ENCODE data around the gene TLX3.
A peak's percentile ranks its signal among the peaks of the same experiment; 100 is the strongest.
"Not testable (repeated sequence)": the region's sequence is repeated elsewhere in the genome, so short reads cannot be mapped to it uniquely, and the experiment has no call there.

TLX3 gene

GRCh38 chr5:171336521-171337209 lies 27.6 kb downstream of the TLX3 start:
- Mint-ChIP-seq H3K36me3 (ENCODE audit: low read depth) (no peaks in the 10 kb centered on the region), H3K27me3 (peaks cover 45% of the 10 kb centered on the region), H3K9me3 (no peaks in the 10 kb centered on the region), H3K4me3 (peak overlapping the region; percentile 64), H3K4me1 (ENCODE audit: low read depth) (peaks cover 4% of the 10 kb centered on the region), H3K27ac (no peak overlapping the region)

GRCh38 chr5:171337210-171337569 lies 28.1 kb downstream of the TLX3 start:
- no peaks in the 10 kb centered on the region for H3K9me3 Mint-ChIP-seq
- peak overlapping the region; percentile 64 for H3K4me3 Mint-ChIP-seq
- H3K36me3 Mint-ChIP-seq (ENCODE audit: low read depth) = no peaks in the 10 kb centered on the region

GRCh38 chr5:171340042-171340441 lies 31.0 kb downstream of the TLX3 start:
- Mint-ChIP-seq H3K27me3 (peaks cover 29% of the 10 kb centered on the region), H3K36me3 (ENCODE audit: low read depth) (no peaks in the 10 kb centered on the region), H3K9me3 (no peaks in the 10 kb centered on the region), H3K4me3 (no peak overlapping the region), H3K4me1 (ENCODE audit: low read depth) (peaks cover 4% of the 10 kb centered on the region), H3K27ac (no peak overlapping the region)

More at GRCh38 chr5:171337210-171337569, 28.1 kb downstream of the TLX3 start:
- Mint-ChIP-seq H3K27ac (no peak overlapping the region), H3K4me1 (ENCODE audit: low read depth) (peaks cover 4% of the 10 kb centered on the region), H3K27me3 (peaks cover 42% of the 10 kb centered on the region)

GRCh38 chr5:171340491-171340890 lies 31.4 kb downstream of the TLX3 start:
- Mint-ChIP-seq H3K36me3 (ENCODE audit: low read depth) (no peaks in the 10 kb centered on the region), H3K9me3 (no peaks in the 10 kb centered on the region), H3K4me3 (no peak overlapping the region), H3K4me1 (ENCODE audit: low read depth) (peaks cover 4% of the 10 kb centered on the region), H3K27me3 (peaks cover 25% of the 10 kb centered on the region), H3K27ac (no peak overlapping the region)

- Mint-ChIP-seq H3K27me3 (peaks cover 22% of the 10 kb centered on the region), H3K4me1 (ENCODE audit: low read depth) (no peaks in the 10 kb centered on the region), H3K9me3 (no peaks in the 10 kb centered on the region), H3K4me3 (no peak overlapping the region), H3K36me3 (ENCODE audit: low read depth) (no peaks in the 10 kb centered on the region), H3K27ac (no peak overlapping the region)
Measured at GRCh38 chr5:171342362-171343111, 33.5 kb downstream of the TLX3 start.

- Mint-ChIP-seq H3K9me3 (no peaks in the 10 kb centered on the region), H3K27ac (no peak overlapping the region), H3K4me3 (no peak overlapping the region), H3K27me3 (peaks cover 11% of the 10 kb centered on the region), H3K36me3 (ENCODE audit: low read depth) (no peaks in the 10 kb centered on the region), H3K4me1 (ENCODE audit: low read depth) (no peaks in the 10 kb centered on the region)
Measured at GRCh38 chr5:171344936-171345608, 36.0 kb downstream of the TLX3 start.

GRCh38 chr5:171351536-171352073 lies 42.6 kb downstream of the TLX3 start:
- Mint-ChIP-seq H3K4me1 (ENCODE audit: low read depth) (peaks cover 5% of the 10 kb centered on the region), H3K9me3 (no peaks in the 10 kb centered on the region), H3K4me3 (no peak overlapping the region), H3K27me3 (peaks cover 3% of the 10 kb centered on the region), H3K27ac (no peak overlapping the region), H3K36me3 (ENCODE audit: low read depth) (no peaks in the 10 kb centered on the region)

- H3K27ac Mint-ChIP-seq = no peak overlapping the region
- H3K4me3 Mint-ChIP-seq = no peak overlapping the region
- H3K4me1 Mint-ChIP-seq (ENCODE audit: low read depth) = peaks cover 5% of the 10 kb centered on the region
- no peaks in the 10 kb centered on the region for H3K27me3 Mint-ChIP-seq
- H3K36me3 Mint-ChIP-seq (ENCODE audit: low read depth) = no peaks in the 10 kb centered on the region
- H3K9me3 Mint-ChIP-seq = peaks cover 6% of the 10 kb centered on the region
Measured at GRCh38 chr5:171355302-171355724, 46.3 kb downstream of the TLX3 start.

- Mint-ChIP-seq H3K27ac (no peak overlapping the region), H3K27me3 (no peaks in the 10 kb centered on the region), H3K4me1 (ENCODE audit: low read depth) (peaks cover 5% of the 10 kb centered on the region), H3K4me3 (no peak overlapping the region), H3K36me3 (ENCODE audit: low read depth) (no peaks in the 10 kb centered on the region), H3K9me3 (peaks cover 6% of the 10 kb centered on the region)
Measured at GRCh38 chr5:171357843-171358242, 48.8 kb downstream of the TLX3 start.

- H3K4me1 Mint-ChIP-seq (ENCODE audit: low read depth); H3K27ac Mint-ChIP-seq; H3K9me3 Mint-ChIP-seq; H3K36me3 Mint-ChIP-seq (ENCODE audit: low read depth); H3K4me3 Mint-ChIP-seq: not testable (repeated sequence)
- H3K27me3 Mint-ChIP-seq = peaks cover 17% of the 10 kb centered on the region
Measured at GRCh38 chr5:171361151-171361550, 52.1 kb downstream of the TLX3 start.

All from stimulated activated naive CD8-positive, alpha-beta T cell treated with anti-CD3 and anti-CD28 coated beads, Interleukin-15, Interleukin-2, amounts not matched to agents 100 ng/mL and 50 ng/mL, for 24 hours (primary cell).